Measurements from ENCODE around the gene PFDN1. TPM values are rescaled to one million over a fixed set of nuclear protein-coding genes. Genes with fewer than 3 reads are reported as not detected.

Gene PFDN1
- total and polyA plus RNA-seq, 2 experiments from 2014 or later: 119 to 256 TPM

- no peak overlapping the region for H3K4me3 ChIP-seq
- no peaks in the 10 kb centered on the region for H3K79me2 ChIP-seq (replicated peaks; ENCODE audit: insufficient read depth)
- H3K27me3 ChIP-seq (ENCODE audit: insufficient read depth): no peaks in the 10 kb centered on the region
- peaks cover 12% of the 10 kb centered on the region for H3K4me1 Mint-ChIP-seq
- H3F3A ChIP-seq (replicated peaks; ENCODE audit: low read depth): no peaks in the 10 kb centered on the region
- TF ChIP-seq ZNF462 (CRISPR knock-in tag; IDR thresholded peaks at IDR 0.05) (no peak), CREB1 (CRISPR knock-in tag; IDR thresholded peaks at IDR 0.05; ENCODE audit: low read depth) (no peak), CTCF (conservative IDR thresholded peaks at IDR 0.05; ENCODE audit: low read depth in 2 of 2) (no peak), STAT1 (IDR thresholded peaks at IDR 0.05; ENCODE audit: unreplicated experiment) (no peak), EZH2phosphoT487 (IDR thresholded peaks at IDR 0.05; ENCODE audit: unreplicated experiment) (no peak), NANOG (IDR thresholded peaks at IDR 0.05; ENCODE audit: borderline replicate concordance) (no peak), ETS1 (IDR thresholded peaks at IDR 0.05) (no peak), JUNB (IDR thresholded peaks at IDR 0.05; ENCODE audit: unreplicated experiment) (no peak), REST (IDR thresholded peaks at IDR 0.05; ENCODE audit: unreplicated experiment) (no peak), EZH2 (IDR thresholded peaks at IDR 0.05; ENCODE audit: low read depth, unreplicated experiment) (no peak), POLR2AphosphoS5 (IDR thresholded peaks at IDR 0.05; ENCODE audit: low read depth) (no peak), ZNF331 (CRISPR knock-in tag; IDR thresholded peaks at IDR 0.05; ENCODE audit: low read depth) (no peak), ZNF114 (CRISPR knock-in tag; IDR thresholded peaks at IDR 0.05) (no peak)
- no peaks in the 10 kb centered on the region for H3K36me3 ChIP-seq (ENCODE audit: insufficient read depth)
- no peak overlapping the region for H3K4me3 Mint-ChIP-seq
- H3K27ac Mint-ChIP-seq: no peak overlapping the region
- no peaks in the 10 kb centered on the region for H3K36me3 Mint-ChIP-seq (ENCODE audit: low read depth)
- peaks cover 10% of the 10 kb centered on the region for H3K4me1 ChIP-seq (ENCODE audit: insufficient read depth)
- H3K27ac ChIP-seq (ENCODE audit: low read depth): no peak overlapping the region
- ATAC-seq: no peak
- no peaks in the 10 kb centered on the region; the same call in 2 of the 3 replicates for H3K9me3 Mint-ChIP-seq
- no peak for DNase-seq (ENCODE audit: low spot score)
- no peak overlapping the region for H2AFZ ChIP-seq
- H3K9me2 ChIP-seq (ENCODE audit: insufficient read depth): no peaks in the 10 kb centered on the region
- peaks cover 8% of the 10 kb centered on the region for H3K27me3 Mint-ChIP-seq (ENCODE audit: insufficient read depth, low read depth, poor library complexity)
- H3K4me2 ChIP-seq: no peak overlapping the region
- H4K20me1 ChIP-seq (replicated peaks; ENCODE audit: insufficient read depth): no peaks in the 10 kb centered on the region
Measured at GRCh38 chr5:140236891-140237598, 65.9 kb downstream of the PFDN1 start.

Measured in GM23338 (cell line).